HepG2 (cell line): Measurements from ENCODE around the gene ANKRD40CL. TPM values are rescaled to one million over a fixed set of nuclear protein-coding genes. Genes with fewer than 3 reads are reported as not detected.
A peak's percentile ranks its signal among the peaks of the same experiment; 100 is the strongest.

ENCODE experiments used
- ATF6 ChIP-seq: sonication (generic); formaldehyde crosslinking; conservative IDR thresholded peaks from 2 replicates; pipeline ENCODE4 v1.4.0; 2020; ENCODE audit warnings: missing genetic modification reagents
- BHLHE40 ChIP-seq: IDR thresholded peaks from 2 replicates; pipeline ENCODE4 v1.6.1; 2011; ENCODE audit warnings: low read length, improper control_type of control experiment
- DMAP1 ChIP-seq: IDR thresholded peaks from 2 replicates; pipeline ENCODE4 v1.6.1; 2016
- GATA4 ChIP-seq: sonication (generic); IDR thresholded peaks from 2 replicates; pipeline ENCODE4 v1.6.1; 2016; ENCODE audit warnings: antibody characterized with exemption, low read depth, borderline replicate concordance
- MAFF ChIP-seq: IDR thresholded peaks from 2 replicates; pipeline ENCODE4 v1.6.1; 2011; ENCODE audit warnings: low read depth, low read length, improper control_type of control experiment
- MEIS2 ChIP-seq: sonication (generic); formaldehyde crosslinking; IDR thresholded peaks from 2 replicates; pipeline ENCODE4 v1.9.0; 2021; ENCODE audit warnings: mild to moderate bottlenecking, missing genetic modification reagents
- PATZ1 ChIP-seq: sonication (generic); formaldehyde crosslinking; IDR thresholded peaks from 2 replicates; pipeline ENCODE4 v1.4.0; 2020; ENCODE audit warnings: missing genetic modification reagents
- PRDM4 ChIP-seq: sonication (generic); formaldehyde crosslinking; IDR thresholded peaks from 2 replicates; pipeline ENCODE4 v1.9.0; 2021; ENCODE audit warnings: missing genetic modification reagents, borderline replicate concordance
- RORA ChIP-seq: sonication (generic); formaldehyde crosslinking; IDR thresholded peaks from 2 replicates; pipeline ENCODE4 v1.5.0; 2020; ENCODE audit warnings: mild to moderate bottlenecking, missing genetic modification reagents, moderate library complexity
- SRF ChIP-seq: IDR thresholded peaks from 2 replicates; pipeline ENCODE4 v1.6.1; 2011; ENCODE audit warnings: mild to moderate bottlenecking, low read depth, low read length, moderate library complexity
- SUZ12 ChIP-seq: fragments of 150-350 bp; IDR thresholded peaks from 2 replicates; pipeline ENCODE4 v1.6.1; 2014; ENCODE audit warnings: low read depth, low read length
- TFDP2 ChIP-seq: sonication (generic); formaldehyde crosslinking; IDR thresholded peaks from 2 replicates; pipeline ENCODE4 v1.4.0; 2020; ENCODE audit warnings: missing genetic modification reagents
- ZFP82 ChIP-seq: sonication (generic); formaldehyde crosslinking; IDR thresholded peaks from 2 replicates; pipeline ENCODE4 v1.5.1; 2020; ENCODE audit warnings: mild to moderate bottlenecking, missing genetic modification reagents, borderline replicate concordance
- ZFP91 ChIP-seq: sonication (generic); formaldehyde crosslinking; IDR thresholded peaks from 2 replicates; pipeline ENCODE4 v1.9.0; 2022; ENCODE audit warnings: missing genetic modification reagents, mild to moderate bottlenecking, borderline replicate concordance
- ZKSCAN8 ChIP-seq: IDR thresholded peaks from 2 replicates; pipeline ENCODE4 v1.6.1; 2016; ENCODE audit warnings: borderline replicate concordance, missing genetic modification reagents, missing compliant biosample characterization
- ZNF3 ChIP-seq: IDR thresholded peaks from 2 replicates; pipeline ENCODE4 v1.7.0; 2017; ENCODE audit warnings: inconsistent platforms
- ZNF430 ChIP-seq: sonication (generic); formaldehyde crosslinking; IDR thresholded peaks from 2 replicates; pipeline ENCODE4 v1.9.0; 2021; ENCODE audit warnings: mild to moderate bottlenecking, missing genetic modification reagents
- ZSCAN31 ChIP-seq: sonication (generic); formaldehyde crosslinking; IDR thresholded peaks from 2 replicates; pipeline ENCODE4 v1.5.0; 2020; ENCODE audit warnings: low read depth, mild to moderate bottlenecking, missing genetic modification reagents
- ZSCAN5A ChIP-seq: sonication (generic); formaldehyde crosslinking; IDR thresholded peaks from 2 replicates; pipeline ENCODE4 v1.8.0; 2022; ENCODE audit warnings: mild to moderate bottlenecking, missing genetic modification reagents, borderline replicate concordance
- polyA plus RNA-seq, 8 experiments: library from polyadenylated mRNA; depleted of rRNA in 3 of 8; stranded (reverse) in 7 of 8; unstranded in 1 of 8; fragments of >200 nt; fragmentation: Illumina TruSeq in 4 of 8; extraction: Trizol in 4 of 8; gene quantifications; 2 replicates each; pipeline versions ENCODE4 v1.2.1 to v1.2.3, GENCODE V29; 2011 to 2016; ENCODE audit warnings: low read depth in 4 of 8, missing spikeins in 1 of 8, mixed read lengths in 1 of 8; ENCODE audit not compliant: insufficient read depth in 1 of 8
- total RNA-seq, 5 experiments: library from RNA; depleted of rRNA; stranded (reverse); fragments of >200 nt; fragmentation: Illumina TruSeq; extraction: Trizol; gene quantifications; 2 replicates each; pipeline ENCODE4 v1.2.3, GENCODE V29; 2016; ENCODE audit warnings: low read depth in 1 of 5

The ANKRD40CL gene
- total and polyA plus RNA-seq, 2 of the 13 experiments (the other 11 are each of a cell fraction or from before 2014, with no cell fraction given), result 0.03 to 0.11 TPM

- 0 out of 2 replicates have a peak, but pooled peaks have one; percentile 27 for TF ChIP-seq ZFP91 (CRISPR knock-in tag)
- no peak for TF ChIP-seq GATA4
- TF ChIP-seq DMAP1, result no peak
- TF ChIP-seq ZNF430 (CRISPR knock-in tag), result no peak
- TF ChIP-seq ZFP82 (CRISPR knock-in tag), result no peak
- TF ChIP-seq ATF6 (CRISPR knock-in tag), result 0 out of 2 replicates have a peak, but pooled peaks have one; percentile 56
- peak; percentile 51 for TF ChIP-seq BHLHE40
- no peak for TF ChIP-seq MAFF
- no peak for TF ChIP-seq RORA (CRISPR knock-in tag)
- TF ChIP-seq TFDP2 (CRISPR knock-in tag), result 0 out of 2 replicates have a peak, but pooled peaks have one; percentile 14
- peak; percentile 23; the same call in 1 of the 2 replicates for TF ChIP-seq SRF
- TF ChIP-seq PRDM4, result no peak
- no peak for TF ChIP-seq ZNF3 (CRISPR knock-in tag)
- no peak for TF ChIP-seq SUZ12
- TF ChIP-seq ZSCAN31 (CRISPR knock-in tag), result peak; percentile 46; the same call in 1 of the 2 replicates
- TF ChIP-seq MEIS2 (CRISPR knock-in tag), result peak; percentile 42; the same call in 1 of the 2 replicates
- TF ChIP-seq PATZ1, result 0 out of 2 replicates have a peak, but pooled peaks have one; percentile 10
- TF ChIP-seq ZKSCAN8, result peak; percentile 82; the same call in 1 of the 2 replicates
- TF ChIP-seq ZSCAN5A (CRISPR knock-in tag), result no peak
These were observed 15.9 kb upstream of the ANKRD40CL start (continued) for GRCh38 chr17:50783193-50783660.
